HCT116 (cell line): ENCODE results near the gene RFPL1. TPM values are rescaled to one million over a fixed set of nuclear protein-coding genes. Genes with fewer than 3 reads are reported as not detected.

Source experiments
- ATAC-seq: fragments of 200-7000 bp; cut with Tn5 transposase; 2 replicates; pipeline ENCODE4 v1.9.1; 2020; ENCODE audit warnings: mild to moderate bottlenecking, moderate library complexity
- BruUV-seq: library from RNA; stranded (reverse); fragments of 400-500 nt; replicated peaks from 2 replicates; lab custom pipeline; 2021; lab: Mats Ljungman, UMichigan
- CTCF ChIA-PET: fragments of 300-600 bp; sonication (Branson Sonifier 250); formaldehyde crosslinking; loops from one replicate; lab custom pipeline; 2021; ENCODE audit warnings: antibody characterized with exemption; lab: Charles Lee
- POLR2A ChIA-PET: fragments of 300-600, 350-600 bp; sonication (Branson Sonifier 250); formaldehyde crosslinking; loops from one replicate; lab custom pipeline; 2021; ENCODE audit warnings: antibody characterized with exemption; lab: Charles Lee
- RAD21 ChIA-PET, 2 experiments: fragments of 300-600 bp; sonication (Branson Sonifier 250); formaldehyde crosslinking; loops; one replicate each; lab custom pipeline; 2023; ENCODE audit warnings: low total read pairs in 2 of 2; ENCODE audit not compliant: uncharacterized antibody in 2 of 2, unreplicated experiment in 2 of 2, low non-redundant PET in 1 of 2; lab: Charles Lee
- DNase-seq: peaks from one replicate; pipeline ENCODE4 v3.0.0-alpha.2; 2010; ENCODE audit warnings: low read depth, low spot score
- H2AFZ ChIP-seq: fragments of 200-600 bp; shearing (Covaris generic), sonication (generic); 2 replicates; pipeline ENCODE4 v1.6.1; 2017; ENCODE audit warnings: low read depth, mixed run types, mixed read lengths, antibody characterized with exemption, low read length; ENCODE audit not compliant: poor library complexity, severe bottlenecking
- H3K27ac ChIP-seq: 2 replicates; pipeline ENCODE4 v1.5.1; 2012; ENCODE audit warnings: low read depth, low read length
- H3K27me3 ChIP-seq: fragments of 200-600 bp; sonication (generic); 2 replicates; pipeline ENCODE4 v1.6.1; 2016; ENCODE audit warnings: mixed run types, low read length, mixed read lengths; ENCODE audit not compliant: insufficient read depth
- H3K36me3 ChIP-seq, 2 experiments: fragments of 200-500 bp in 1 of 2; fragments of 200-600 bp in 1 of 2; sonication (Bioruptor generic) in 1 of 2; sonication (generic) in 1 of 2; 2 replicates each; pipeline versions ENCODE4 v1.5.1 to v1.6.1; 2014 to 2016; ENCODE audit warnings: low read length in 2 of 2, inconsistent platforms in 1 of 2, mixed read lengths in 1 of 2, mixed run types in 1 of 2; ENCODE audit not compliant: insufficient read depth in 2 of 2, control insufficient read depth in 1 of 2
- H3K4me1 ChIP-seq, 2 experiments: fragments of 200-600 bp in 1 of 2; sonication (generic) in 1 of 2; 2 replicates each; pipeline versions ENCODE4 v1.5.1 to v1.6.1; 2012 to 2017; ENCODE audit warnings: low read length in 2 of 2, inconsistent platforms in 1 of 2, mild to moderate bottlenecking in 1 of 2, mixed read lengths in 1 of 2, mixed run types in 1 of 2, moderate library complexity in 1 of 2; ENCODE audit not compliant: insufficient read depth in 2 of 2, control insufficient read depth in 1 of 2
- H3K4me2 ChIP-seq: fragments of 200-600 bp; sonication (generic); 2 replicates; pipeline ENCODE4 v1.6.1; 2017; ENCODE audit warnings: mixed run types, low read length, mixed read lengths
- H3K4me3 ChIP-seq, 2 experiments: fragments of 200-600 bp in 1 of 2; sonication (generic) in 1 of 2; replicated peaks in 1 of 2; 2 replicates each; pipeline ENCODE4 v1.5.1; 2011 to 2016; ENCODE audit warnings: low read length in 2 of 2, control low read depth in 1 of 2, low read depth in 1 of 2, mild to moderate bottlenecking in 1 of 2, mixed read lengths in 1 of 2, mixed run types in 1 of 2
- H3K79me2 ChIP-seq: fragments of 200-600 bp; sonication (generic); 2 replicates; pipeline ENCODE4 v1.6.1; 2017; ENCODE audit warnings: mild to moderate bottlenecking, mixed run types, low read length, moderate library complexity, mixed read lengths; ENCODE audit not compliant: insufficient read depth
- H3K9ac ChIP-seq: fragments of 200-600 bp; sonication (generic); 2 replicates; pipeline ENCODE4 v1.6.1; 2016; ENCODE audit warnings: low read length, mixed read lengths
- H3K9me2 ChIP-seq: fragments of 200-600 bp; sonication (generic), shearing (Covaris generic); 2 replicates; pipeline ENCODE4 v1.6.1; 2017; ENCODE audit warnings: mixed run types, mild to moderate bottlenecking, moderate library complexity; ENCODE audit not compliant: insufficient read depth
- H3K9me3 ChIP-seq, 2 experiments: fragments of 200-500 bp in 1 of 2; fragments of 200-600 bp in 1 of 2; sonication (Bioruptor generic) in 1 of 2; sonication (generic) in 1 of 2; 2 replicates each; pipeline ENCODE4 v1.6.1; 2014 to 2017; ENCODE audit warnings: low read length in 2 of 2, mixed read lengths in 2 of 2, inconsistent platforms in 1 of 2, low read depth in 1 of 2, mild to moderate bottlenecking in 1 of 2, mixed run types in 1 of 2, moderate library complexity in 1 of 2; ENCODE audit not compliant: control insufficient read depth in 1 of 2, insufficient read depth in 1 of 2
- H4K20me1 ChIP-seq: fragments of 200-600 bp; sonication (generic), shearing (Covaris generic); 2 replicates; pipeline ENCODE4 v1.6.1; 2017; ENCODE audit warnings: mixed run types, mild to moderate bottlenecking, moderate library complexity; ENCODE audit not compliant: insufficient read depth
- CBX3 ChIP-seq: IDR thresholded peaks from 2 replicates; pipeline ENCODE4 v1.6.1; 2012; ENCODE audit warnings: low read depth
- CEBPB ChIP-seq: IDR thresholded peaks from 2 replicates; pipeline ENCODE4 v1.6.1; 2012; ENCODE audit warnings: low read depth
- CTCF ChIP-seq, 3 experiments: fragments of 200-600 bp in 1 of 3; sonication (generic) in 1 of 3; IDR thresholded peaks in 2 of 3; conservative IDR thresholded peaks in 1 of 3; 2 replicates each; pipeline ENCODE4 v1.5.1; 2012 to 2017; ENCODE audit warnings: low read depth in 2 of 3, low read length in 2 of 3, antibody characterized with exemption in 1 of 3, borderline replicate concordance in 1 of 3, control low read depth in 1 of 3, mild to moderate bottlenecking in 1 of 3, mixed read lengths in 1 of 3, mixed run types in 1 of 3, moderate library complexity in 1 of 3; ENCODE audit not compliant: insufficient read depth in 1 of 3
- EGR1 ChIP-seq: IDR thresholded peaks from 2 replicates; pipeline ENCODE4 v1.6.1; 2012; ENCODE audit warnings: low read depth
- ELF1 ChIP-seq: IDR thresholded peaks from 2 replicates; pipeline ENCODE4 v1.6.1; 2012; ENCODE audit warnings: low read depth, borderline replicate concordance
- EZH2 ChIP-seq: fragments of 200-600 bp; sonication (generic); IDR thresholded peaks from 2 replicates; pipeline ENCODE4 v1.6.1; 2017; ENCODE audit warnings: antibody characterized with exemption, mixed run types
- FOSL1 ChIP-seq: IDR thresholded peaks from 2 replicates; pipeline ENCODE4 v1.6.1; 2012; ENCODE audit warnings: low read depth
- JUND ChIP-seq: IDR thresholded peaks from 2 replicates; pipeline ENCODE4 v1.6.1; 2012
- POLR2A ChIP-seq: IDR thresholded peaks from 2 replicates; pipeline ENCODE4 v1.7.0; 2011; ENCODE audit warnings: borderline replicate concordance; ENCODE audit not compliant: insufficient read depth, insufficient read length; ENCODE audit errors: extremely low read depth
- POLR2AphosphoS5 ChIP-seq: IDR thresholded peaks from 2 replicates; pipeline ENCODE4 v1.6.1; 2011; ENCODE audit warnings: mild to moderate bottlenecking, low read depth, low read length, moderate library complexity
- RAD21 ChIP-seq: IDR thresholded peaks from 2 replicates; pipeline ENCODE4 v1.6.1; 2012; ENCODE audit warnings: low read depth, mild to moderate bottlenecking
- TCF7L2 ChIP-seq: IDR thresholded peaks from 2 replicates; pipeline ENCODE4 v1.7.0; 2011; ENCODE audit warnings: borderline replicate concordance, inconsistent platforms; ENCODE audit not compliant: insufficient read depth, insufficient read length; ENCODE audit errors: extremely low read depth
- YY1 ChIP-seq: IDR thresholded peaks from 2 replicates; pipeline ENCODE4 v1.6.1; 2011; ENCODE audit warnings: low read length, low read depth, moderate library complexity, mild to moderate bottlenecking; ENCODE audit not compliant: insufficient replicate concordance; ENCODE audit errors: extremely low read depth
- ZBTB33 ChIP-seq: IDR thresholded peaks from 2 replicates; pipeline ENCODE4 v1.6.1; 2011; ENCODE audit warnings: mild to moderate bottlenecking, low read length, moderate library complexity; ENCODE audit not compliant: insufficient replicate concordance; ENCODE audit errors: extremely low read depth
- ZFX ChIP-seq: fragments of 450-650 bp; IDR thresholded peaks from 2 replicates; pipeline ENCODE4 v1.6.1; 2017
- ZNF274 ChIP-seq: fragments of 200-500 bp; sonication (Bioruptor generic); IDR thresholded peaks from 2 replicates; pipeline ENCODE4 v1.6.1; 2014; ENCODE audit warnings: mild to moderate bottlenecking, low read depth, low read length, inconsistent platforms
- intact Hi-C: fragments of 100-400 bp; cut with micrococcal nuclease; formaldehyde crosslinking; loops from 2 replicates; pipeline ENCODE4 v1.10.0; 2022
- total RNA-seq: library from RNA; stranded (reverse); gene quantifications from one replicate; pipeline ENCODE4 v1.2.1, GENCODE V29; 2021; ENCODE audit not compliant: unreplicated experiment
- TF ChIP-seq, protein P1 (sequence below): IDR thresholded peaks from 2 replicates; pipeline ENCODE4 v1.6.1; 2012; ENCODE audit warnings: low read depth
- TF ChIP-seq, protein P2 (sequence below): IDR thresholded peaks from 2 replicates; pipeline ENCODE4 v1.6.1; 2012
- TF ChIP-seq, protein P3 (sequence below): IDR thresholded peaks from 2 replicates; pipeline ENCODE4 v1.6.1; 2012

The RFPL1 gene
- total RNA-seq, 1 experiment from 2014 or later: not detected

GRCh38 chr22:29431986-29432385 is 6.4 kb upstream of the RFPL1 start:
- Histone ChIP-seq H3K79me2 (no peaks in the 10 kb centered on the region), H3K4me2 (no peak overlapping the region), H3K36me3 (no peaks in the 10 kb centered on the region), H3K4me3 (no peak overlapping the region), H3K9ac (no peak overlapping the region), H2AFZ (no peak overlapping the region), H3K27me3 (0 out of 2 replicates have a peak, but pooled peaks cover 7% of the 10 kb centered on the region), H3K9me3 (no peaks in the 10 kb centered on the region), H3K9me2 (no peaks in the 10 kb centered on the region), H4K20me1 (no peaks in the 10 kb centered on the region), H3K4me1 (no peaks in the 10 kb centered on the region), H3K27ac (no peak overlapping the region)
- TF ChIP-seq POLR2AphosphoS5: no peak
- no peak for TF ChIP-seq RAD21
- no peak for TF ChIP-seq ZFX
- no peak for TF ChIP-seq ZNF274
- TF ChIP-seq, protein P1, sequence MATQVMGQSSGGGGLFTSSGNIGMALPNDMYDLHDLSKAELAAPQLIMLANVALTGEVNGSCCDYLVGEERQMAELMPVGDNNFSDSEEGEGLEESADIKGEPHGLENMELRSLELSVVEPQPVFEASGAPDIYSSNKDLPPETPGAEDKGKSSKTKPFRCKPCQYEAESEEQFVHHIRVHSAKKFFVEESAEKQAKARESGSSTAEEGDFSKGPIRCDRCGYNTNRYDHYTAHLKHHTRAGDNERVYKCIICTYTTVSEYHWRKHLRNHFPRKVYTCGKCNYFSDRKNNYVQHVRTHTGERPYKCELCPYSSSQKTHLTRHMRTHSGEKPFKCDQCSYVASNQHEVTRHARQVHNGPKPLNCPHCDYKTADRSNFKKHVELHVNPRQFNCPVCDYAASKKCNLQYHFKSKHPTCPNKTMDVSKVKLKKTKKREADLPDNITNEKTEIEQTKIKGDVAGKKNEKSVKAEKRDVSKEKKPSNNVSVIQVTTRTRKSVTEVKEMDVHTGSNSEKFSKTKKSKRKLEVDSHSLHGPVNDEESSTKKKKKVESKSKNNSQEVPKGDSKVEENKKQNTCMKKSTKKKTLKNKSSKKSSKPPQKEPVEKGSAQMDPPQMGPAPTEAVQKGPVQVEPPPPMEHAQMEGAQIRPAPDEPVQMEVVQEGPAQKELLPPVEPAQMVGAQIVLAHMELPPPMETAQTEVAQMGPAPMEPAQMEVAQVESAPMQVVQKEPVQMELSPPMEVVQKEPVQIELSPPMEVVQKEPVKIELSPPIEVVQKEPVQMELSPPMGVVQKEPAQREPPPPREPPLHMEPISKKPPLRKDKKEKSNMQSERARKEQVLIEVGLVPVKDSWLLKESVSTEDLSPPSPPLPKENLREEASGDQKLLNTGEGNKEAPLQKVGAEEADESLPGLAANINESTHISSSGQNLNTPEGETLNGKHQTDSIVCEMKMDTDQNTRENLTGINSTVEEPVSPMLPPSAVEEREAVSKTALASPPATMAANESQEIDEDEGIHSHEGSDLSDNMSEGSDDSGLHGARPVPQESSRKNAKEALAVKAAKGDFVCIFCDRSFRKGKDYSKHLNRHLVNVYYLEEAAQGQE: no peak
- no peak for TF ChIP-seq TCF7L2
- TF ChIP-seq EGR1: no peak
- no peak for TF ChIP-seq FOSL1
- TF ChIP-seq JUND: no peak
- TF ChIP-seq, protein P2, sequence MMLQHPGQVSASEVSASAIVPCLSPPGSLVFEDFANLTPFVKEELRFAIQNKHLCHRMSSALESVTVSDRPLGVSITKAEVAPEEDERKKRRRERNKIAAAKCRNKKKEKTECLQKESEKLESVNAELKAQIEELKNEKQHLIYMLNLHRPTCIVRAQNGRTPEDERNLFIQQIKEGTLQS: no peak
- no peak for TF ChIP-seq EZH2
- no peak for TF ChIP-seq POLR2A
- TF ChIP-seq ELF1: no peak
- TF ChIP-seq CEBPB: no peak
- TF ChIP-seq CBX3: no peak
- no peak for TF ChIP-seq CTCF (IDR thresholded peaks at IDR 0.05 in 2 of 3, conservative IDR thresholded peaks at IDR 0.05 in 1 of 3; ENCODE audit: borderline replicate concordance in 1 of 3, insufficient read depth in 1 of 3, low read depth in 2 of 3, low read length in 2 of 3)
- TF ChIP-seq YY1: no peak
- TF ChIP-seq ZBTB33: no peak
- TF ChIP-seq, protein P3, sequence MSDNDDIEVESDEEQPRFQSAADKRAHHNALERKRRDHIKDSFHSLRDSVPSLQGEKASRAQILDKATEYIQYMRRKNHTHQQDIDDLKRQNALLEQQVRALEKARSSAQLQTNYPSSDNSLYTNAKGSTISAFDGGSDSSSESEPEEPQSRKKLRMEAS: no peak
- no TSS peak for BruUV-seq
- RAD21 ChIA-PET: no interaction called here
- DNase-seq: no peak
- POLR2A ChIA-PET: no interaction called here
- ATAC-seq: no peak
- intact Hi-C loops: no loop called here
- CTCF ChIA-PET: no interaction called here
